HG03097 (cell line): ENCODE data around the gene PARD3.
"Not testable (repeated sequence)": the region's sequence is repeated elsewhere in the genome, so short reads cannot be mapped to it uniquely, and the experiment has no call there.

Experiments used
- ATAC-seq: cut with Tn5 transposase; IDR thresholded peaks from one replicate; pipeline ENCODE4 v1.9.1; 2021; ENCODE audit not compliant: unreplicated experiment, low FRiP score

PARD3 gene

DNA sequence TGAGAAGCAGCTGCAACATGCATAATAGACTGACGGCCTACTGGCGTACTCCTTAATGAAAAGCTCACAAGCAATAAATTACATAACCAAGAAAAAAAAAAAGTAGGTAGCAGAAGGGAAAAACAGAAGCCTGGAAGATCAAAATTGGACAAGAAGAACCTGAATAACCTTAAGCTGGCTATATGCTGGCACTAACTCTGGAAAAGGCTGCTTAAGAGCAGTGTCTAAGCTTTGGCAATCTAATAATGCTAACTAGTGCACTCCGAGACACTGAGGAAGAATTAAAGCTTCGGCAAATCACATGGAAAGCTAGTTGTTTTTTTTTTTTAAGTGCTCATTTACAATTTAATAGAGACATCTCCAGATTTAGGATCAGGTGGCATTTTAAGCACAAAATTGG is 441.9 kb downstream of the PARD3 start:
- no peak for ATAC-seq

DNA sequence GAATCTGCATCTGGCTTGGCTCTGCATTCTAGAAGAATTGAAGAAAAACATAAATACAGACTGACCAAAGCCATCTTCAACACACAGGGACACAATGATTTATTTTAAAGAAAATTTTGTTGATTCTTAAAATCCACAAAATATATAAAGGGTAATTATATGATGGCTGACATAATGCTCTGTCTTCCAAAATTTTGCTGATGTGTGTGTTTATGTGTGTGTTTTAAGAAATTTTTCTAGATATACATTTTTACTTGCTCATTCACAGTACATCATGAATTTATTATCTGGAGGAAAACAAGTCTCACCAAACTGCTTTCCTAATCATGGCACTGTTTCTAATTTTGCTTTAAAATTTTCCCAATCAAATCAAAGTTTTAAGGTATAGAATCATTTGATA is 442.6 kb downstream of the PARD3 start:
- no peak for ATAC-seq

DNA sequence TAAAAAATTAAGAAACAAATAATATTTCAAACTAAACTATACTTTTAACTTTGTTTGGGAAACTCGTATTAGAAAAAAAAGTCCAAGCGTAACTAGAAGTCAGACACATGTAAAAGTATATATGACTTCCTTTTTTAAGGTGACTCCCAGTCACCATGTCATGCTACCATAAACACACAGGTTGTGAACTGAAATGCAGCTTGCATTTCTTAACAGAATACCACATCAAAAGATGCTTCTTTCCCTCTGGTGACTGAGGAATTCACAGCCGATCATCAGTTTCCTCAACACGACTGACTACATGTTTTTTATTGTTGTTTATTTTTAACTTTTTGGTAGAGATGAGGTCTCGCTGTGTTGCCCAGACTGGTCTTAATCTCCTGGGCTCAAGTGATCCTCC is 445.0 kb downstream of the PARD3 start:
- ATAC-seq: no peak

DNA sequence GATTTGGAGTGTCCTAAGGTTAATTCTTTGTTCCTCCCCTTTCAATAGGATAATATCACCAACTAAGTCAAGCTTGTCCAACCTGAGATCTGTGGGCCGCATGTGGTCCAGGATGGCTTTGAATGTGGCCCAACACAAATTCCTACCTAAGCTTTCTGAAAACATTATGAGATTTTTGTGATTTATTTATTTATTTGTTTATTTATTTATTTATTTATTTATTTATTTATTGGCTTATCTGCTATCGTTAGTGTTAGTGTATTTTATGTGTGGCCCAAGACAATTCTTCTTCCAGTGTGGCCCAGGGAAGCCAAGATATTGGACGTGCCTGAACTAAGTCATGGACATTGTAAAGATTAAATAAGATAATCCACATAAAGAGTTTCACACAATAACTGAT is 446.0 kb downstream of the PARD3 start:
- ATAC-seq: no peak

DNA sequence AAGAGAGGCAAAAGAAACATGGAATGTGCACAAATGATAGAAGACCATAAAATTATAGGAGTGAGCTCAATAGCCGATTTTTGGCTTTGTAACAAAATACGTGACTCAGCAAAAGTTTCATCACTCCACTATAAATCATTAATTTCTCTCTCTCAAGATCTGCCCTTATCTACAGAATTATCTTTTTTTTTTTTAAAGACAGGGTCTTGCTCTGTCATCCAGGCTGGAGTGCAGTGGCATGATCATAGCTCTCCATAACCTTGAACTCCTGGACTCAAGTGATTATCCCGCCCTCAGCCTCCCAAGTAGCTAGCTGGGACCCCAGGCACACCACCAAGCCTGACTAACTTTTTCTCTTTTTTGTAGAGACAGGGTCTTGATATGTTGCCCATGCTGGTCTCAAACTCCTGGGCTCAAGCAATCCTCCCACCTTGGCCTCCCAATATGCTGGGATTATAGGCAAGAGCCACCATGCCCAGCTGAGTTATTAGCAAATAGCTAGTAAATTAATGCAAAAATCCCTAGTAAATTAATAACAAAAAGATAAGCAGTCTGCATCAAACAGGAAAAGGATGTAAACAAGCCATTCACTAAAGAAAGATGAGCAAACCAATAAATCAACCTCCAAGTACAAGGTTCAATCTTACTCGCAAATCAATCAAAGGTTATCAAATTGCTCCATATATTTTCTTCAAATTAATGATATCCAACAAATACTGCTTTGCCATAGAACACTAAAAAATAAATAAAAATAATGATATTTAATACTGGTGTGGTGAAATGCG is 450.7 kb downstream of the PARD3 start:
- ATAC-seq: no peak

- ATAC-seq: no peak
Observed at GRCh38 chr10:34360984-34361383, 454.1 kb downstream of the PARD3 start.

- ATAC-seq: no peak
Observed at GRCh38 chr10:34359435-34359813, 455.7 kb downstream of the PARD3 start.

DNA sequence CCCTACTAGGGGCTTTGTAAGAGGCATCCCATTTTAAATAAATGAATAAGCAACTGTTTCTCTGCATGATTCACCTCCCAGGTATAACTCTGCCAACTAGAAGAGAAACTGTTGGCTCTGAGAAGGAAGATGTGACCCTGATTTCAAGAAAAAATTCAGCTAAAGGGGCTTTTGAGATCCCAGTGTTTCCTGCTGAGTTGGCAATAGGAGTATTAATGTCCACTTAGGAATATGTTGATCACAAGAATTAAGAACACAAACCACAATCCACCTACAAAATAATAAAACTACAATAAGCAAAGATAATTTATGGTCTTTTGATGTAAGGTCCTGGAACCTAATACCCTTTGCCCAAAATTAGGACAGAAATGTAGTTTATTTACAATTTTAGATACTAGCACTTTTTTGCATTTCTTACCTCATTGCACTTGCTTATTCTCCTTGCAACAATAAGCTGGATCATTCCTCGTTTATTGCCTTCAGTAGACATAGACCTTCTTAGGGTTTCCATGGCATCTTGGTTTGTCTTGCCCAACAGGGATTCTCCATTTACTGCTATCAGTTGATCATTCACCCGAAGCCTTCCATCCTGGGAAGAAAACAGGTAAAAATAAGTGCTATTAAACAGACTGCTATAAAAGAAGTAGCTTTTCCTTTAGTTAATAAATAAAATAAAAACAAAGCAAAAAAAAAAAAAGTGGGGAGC is 456.2 kb downstream of the PARD3 start:
- ATAC-seq: no peak

DNA sequence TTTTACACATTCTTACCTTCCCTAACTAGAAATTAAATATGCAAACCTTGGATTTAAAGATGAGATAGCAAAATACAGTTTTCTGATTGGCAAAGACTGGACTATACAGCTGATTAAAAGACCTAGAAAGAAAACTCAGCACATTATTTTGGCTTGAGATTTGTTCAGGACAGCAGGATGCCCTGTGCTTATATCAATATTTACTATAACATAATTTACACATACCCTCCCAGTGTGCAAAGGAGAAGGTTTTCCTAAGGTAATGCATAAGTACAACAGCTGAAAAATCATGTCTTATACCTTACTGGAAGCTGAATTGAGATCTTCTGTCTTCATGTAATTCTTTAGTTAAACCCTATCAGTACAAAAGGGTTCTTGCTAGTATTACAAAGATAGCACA is 458.6 kb downstream of the PARD3 start:
- ATAC-seq: no peak

DNA sequence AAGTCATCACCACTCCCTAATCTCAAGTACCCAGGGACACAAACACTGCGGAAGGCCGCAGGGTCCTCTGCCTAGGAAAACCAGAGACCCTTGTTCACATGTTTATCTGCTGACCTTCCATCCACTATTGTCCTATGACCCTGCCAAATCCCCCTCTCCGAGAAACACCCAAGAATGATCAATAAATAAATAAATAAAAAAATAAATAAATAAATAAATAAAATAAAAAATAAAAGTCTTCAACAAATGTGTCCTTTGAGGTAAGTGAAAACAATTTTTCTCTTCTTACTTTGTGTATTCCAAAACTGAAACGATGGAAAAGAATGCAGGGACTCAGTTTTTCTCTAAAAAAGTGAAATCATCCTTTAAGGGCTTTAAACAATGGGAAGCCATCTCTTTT is 461.6 kb downstream of the PARD3 start:
- ATAC-seq: not testable (repeated sequence)

DNA sequence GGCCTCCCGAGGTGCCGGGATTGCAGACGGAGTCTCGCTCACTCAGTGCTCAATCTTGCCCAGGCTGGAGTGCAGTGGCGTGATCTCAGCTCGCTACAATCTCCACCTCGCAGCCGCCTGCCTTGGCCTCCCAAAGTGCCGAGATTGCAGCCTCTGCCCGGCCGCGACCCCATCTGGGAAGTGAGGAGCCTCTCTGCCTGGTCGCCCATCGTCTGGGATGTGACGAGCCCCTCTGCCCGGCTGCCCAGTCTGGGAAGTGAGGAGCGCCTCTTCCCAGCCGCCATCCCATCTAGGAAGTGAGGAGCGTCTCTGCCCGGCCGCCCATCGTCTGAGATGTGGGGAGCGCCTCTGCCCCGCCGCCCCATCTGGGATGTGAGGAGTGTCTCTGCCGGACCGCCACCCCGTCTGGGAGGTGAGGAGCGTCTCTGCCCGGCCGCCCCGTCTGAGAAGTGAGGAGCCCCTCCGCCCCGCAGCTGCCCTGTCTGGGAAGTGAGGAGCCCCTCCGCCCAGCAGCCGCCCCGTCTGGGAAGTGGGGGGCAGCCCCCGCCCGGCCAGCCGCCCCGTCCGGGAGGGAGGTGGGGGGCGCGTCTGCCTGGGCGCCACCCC is 462.4 kb downstream of the PARD3 start:
- not testable (repeated sequence) for ATAC-seq

- no peak for ATAC-seq
Observed at GRCh38 chr10:34351161-34351560, 463.9 kb downstream of the PARD3 start.

GRCh38 chr10:34348917-34349485 is 466.1 kb downstream of the PARD3 start:
- no peak for ATAC-seq

DNA sequence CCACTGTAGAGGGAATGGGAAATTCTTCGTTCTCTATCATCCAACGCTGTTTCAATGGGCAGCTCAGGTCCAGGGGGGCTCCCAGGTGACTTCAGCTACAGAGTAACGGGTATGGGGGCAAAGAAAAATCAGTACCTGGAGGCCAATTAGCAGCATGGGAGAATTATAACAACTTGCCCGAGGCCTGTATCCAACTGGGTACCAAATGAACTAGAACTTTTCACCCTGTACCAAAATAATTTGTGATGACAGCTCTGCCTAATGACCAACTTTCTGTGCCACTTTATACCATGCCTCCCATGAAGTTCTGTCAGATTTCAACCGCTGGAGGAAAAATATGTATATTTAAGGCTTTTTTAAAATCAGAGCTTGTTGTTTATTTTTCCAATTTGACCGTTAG is 467.1 kb downstream of the PARD3 start:
- no peak for ATAC-seq

GRCh38 chr10:34347131-34347530 is 468.0 kb downstream of the PARD3 start:
- ATAC-seq: no peak

GRCh38 chr10:34346516-34347100 is 468.5 kb downstream of the PARD3 start:
- no peak for ATAC-seq

DNA sequence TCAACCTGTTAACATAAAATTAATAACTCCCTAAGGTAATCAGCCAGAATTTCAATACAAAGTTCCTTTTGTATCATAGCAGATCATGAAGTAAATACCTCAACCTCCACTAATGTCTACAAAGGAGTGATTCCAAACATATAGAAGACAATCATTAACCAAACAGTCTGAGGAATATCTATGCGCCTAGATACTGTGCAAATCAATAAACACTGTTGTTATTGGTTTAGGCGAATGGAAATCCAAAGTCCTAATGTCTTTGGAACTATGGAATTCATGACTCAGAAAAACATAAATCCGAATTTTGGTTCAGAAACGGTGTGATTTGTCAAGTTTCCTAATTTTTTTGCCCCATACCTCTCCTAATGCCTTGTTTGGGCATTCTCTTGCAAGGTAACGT is 469.7 kb downstream of the PARD3 start:
- ATAC-seq: no peak

- ATAC-seq: no peak
Observed at GRCh38 chr10:34343764-34344163, 471.3 kb downstream of the PARD3 start.

GRCh38 chr10:34341473-34341872 is 473.6 kb downstream of the PARD3 start:
- ATAC-seq: no peak

GRCh38 chr10:34340934-34341333 is 474.2 kb downstream of the PARD3 start:
- no peak for ATAC-seq
